Pulmonary artery endothelial cell (primary cell): ENCODE data around the gene LAMC3. TPM values are rescaled to one million over a fixed set of nuclear protein-coding genes. Genes with fewer than 3 reads are reported as not detected.
"Not testable (repeated sequence)": the region's sequence is repeated elsewhere in the genome, so short reads cannot be mapped to it uniquely, and the experiment has no call there.

ENCODE experiments used
- DNase-seq: peaks from one replicate; pipeline ENCODE4 v3.0.0-alpha.2; 2011; ENCODE audit warnings: low read depth, low spot score
- total RNA-seq: library from RNA; depleted of rRNA; stranded (reverse); fragments of >200 nt; gene quantifications from 2 replicates; pipeline ENCODE4 v1.2.3, GENCODE V29; 2014

The LAMC3 gene
- total RNA-seq, 1 donor from 2014 or later, result not detected

- no peak for DNase-seq
Measured at GRCh38 chr9:130991778-130992681, 16.9 kb upstream of the LAMC3 start.

DNA sequence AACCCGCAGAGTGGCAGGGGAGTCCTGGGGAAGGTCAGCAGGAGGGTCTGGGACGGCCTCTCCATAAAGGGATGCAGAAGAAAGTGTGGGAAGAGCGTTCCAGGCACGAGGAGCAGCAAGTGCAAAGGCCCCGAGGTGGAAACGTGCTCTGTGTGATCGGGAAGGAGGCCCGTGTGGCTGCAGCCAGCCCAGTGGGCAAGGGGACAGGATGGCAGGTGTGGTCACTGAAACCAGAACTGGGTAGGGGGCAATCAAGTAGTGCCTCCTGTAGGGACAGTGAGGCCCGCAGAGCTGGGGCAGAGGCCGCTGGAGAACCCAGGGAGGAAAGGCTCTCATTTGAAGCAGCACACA is 16.3 kb upstream of the LAMC3 start:
- DNase-seq, result no peak

DNA sequence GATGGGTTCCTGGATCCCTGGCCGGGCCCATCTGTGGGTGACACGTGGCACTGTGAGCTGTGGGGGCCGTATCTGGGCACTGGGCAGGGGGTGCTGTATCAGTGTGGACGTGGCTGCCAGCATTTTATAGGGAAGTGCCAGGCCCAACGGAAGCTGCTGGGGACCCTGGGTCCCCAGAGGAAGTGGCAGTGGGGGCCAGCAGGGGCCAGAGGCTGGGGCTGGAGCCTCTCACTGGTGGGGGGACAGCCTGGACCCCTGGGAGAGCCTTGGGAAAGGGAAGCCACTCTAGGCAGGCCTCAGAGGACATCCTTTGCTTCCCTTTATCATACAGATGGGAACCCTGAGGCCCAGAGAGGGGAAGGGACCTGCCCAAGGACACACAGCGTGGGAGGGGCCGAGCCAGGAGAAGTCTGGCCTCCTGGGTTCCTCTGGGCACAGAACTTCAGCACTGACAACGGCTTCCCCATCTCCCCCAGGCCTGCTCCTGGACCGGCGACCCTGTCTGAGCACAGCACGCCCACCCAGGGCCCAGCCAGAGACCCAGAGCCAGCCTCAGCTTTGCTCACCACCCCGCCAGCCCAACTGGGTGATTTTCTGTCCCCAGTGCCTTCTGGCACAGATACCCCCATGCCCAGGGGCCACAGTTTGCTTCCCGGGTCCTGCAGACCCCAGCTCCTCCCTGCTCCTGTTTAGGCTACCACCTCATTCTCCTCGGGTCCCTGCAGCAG is 15.5 kb upstream of the LAMC3 start:
- no peak for DNase-seq

DNA sequence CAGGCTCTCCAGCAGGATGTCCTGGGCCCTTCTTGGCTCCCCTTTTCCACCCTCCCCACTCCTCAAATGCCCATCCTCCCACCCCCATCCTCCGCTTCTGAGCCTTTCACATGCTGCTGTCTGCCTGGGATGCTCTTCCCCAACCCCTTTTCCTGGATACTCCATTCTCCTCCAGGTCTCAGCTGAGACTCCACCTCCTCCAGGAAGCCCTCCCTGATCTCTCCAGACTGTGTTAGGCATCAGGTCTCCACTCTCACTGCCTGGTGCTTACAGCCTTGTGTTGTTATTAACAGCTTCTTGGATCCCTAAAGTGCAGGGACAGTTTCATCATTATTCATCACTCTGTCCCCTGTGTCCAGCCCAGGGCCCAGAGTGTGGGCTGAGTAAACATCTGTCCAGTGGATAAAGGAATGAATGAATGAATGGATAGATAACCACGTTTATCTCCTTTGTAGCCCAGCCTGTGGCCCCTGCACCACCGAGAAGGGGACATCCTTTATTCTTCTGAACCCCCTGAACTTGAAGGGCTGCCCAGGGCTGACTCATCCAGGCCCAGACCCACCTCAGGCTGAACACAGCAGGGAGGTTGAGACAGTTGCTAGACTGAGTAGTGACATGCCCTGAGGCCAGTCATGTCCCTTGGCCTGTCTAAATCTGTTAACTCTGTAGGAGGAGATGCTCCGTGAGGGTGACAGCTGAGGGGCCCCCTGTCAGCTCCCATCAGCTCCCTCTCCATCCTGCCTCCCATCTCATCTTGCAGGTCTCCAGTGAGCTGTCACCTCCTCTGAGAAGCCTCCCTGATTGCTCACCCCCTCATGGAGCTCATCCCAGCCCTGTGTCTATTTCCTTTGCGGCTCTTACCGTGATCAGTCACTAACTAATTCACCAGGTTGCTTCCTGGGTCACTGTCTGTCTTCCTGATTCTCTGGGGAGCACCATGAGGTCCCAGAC is 14.6 kb upstream of the LAMC3 start:
- DNase-seq, result no peak

GRCh38 chr9:130995086-130996011 is 13.6 kb upstream of the LAMC3 start:
- DNase-seq, result no peak

- DNase-seq, result no peak
Measured at GRCh38 chr9:130996205-130996604, 12.8 kb upstream of the LAMC3 start.

GRCh38 chr9:130996676-130997394 is 12.1 kb upstream of the LAMC3 start:
- no peak for DNase-seq

DNA sequence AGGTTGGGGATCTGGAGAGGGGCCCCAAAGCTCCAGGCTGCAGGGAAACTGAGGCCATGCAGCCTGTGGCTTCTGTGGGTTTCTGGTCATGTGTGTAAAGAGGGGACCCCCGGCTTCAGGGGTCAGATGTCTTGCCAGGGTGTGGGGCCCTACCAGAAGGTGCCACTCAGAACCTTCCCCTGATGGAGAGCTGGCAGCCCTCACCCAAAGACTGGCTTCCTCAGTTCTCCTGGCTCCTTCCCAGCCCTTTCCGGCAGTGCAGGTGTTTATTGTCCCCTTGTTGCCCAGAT is 11.6 kb upstream of the LAMC3 start:
- DNase-seq, result no peak

DNA sequence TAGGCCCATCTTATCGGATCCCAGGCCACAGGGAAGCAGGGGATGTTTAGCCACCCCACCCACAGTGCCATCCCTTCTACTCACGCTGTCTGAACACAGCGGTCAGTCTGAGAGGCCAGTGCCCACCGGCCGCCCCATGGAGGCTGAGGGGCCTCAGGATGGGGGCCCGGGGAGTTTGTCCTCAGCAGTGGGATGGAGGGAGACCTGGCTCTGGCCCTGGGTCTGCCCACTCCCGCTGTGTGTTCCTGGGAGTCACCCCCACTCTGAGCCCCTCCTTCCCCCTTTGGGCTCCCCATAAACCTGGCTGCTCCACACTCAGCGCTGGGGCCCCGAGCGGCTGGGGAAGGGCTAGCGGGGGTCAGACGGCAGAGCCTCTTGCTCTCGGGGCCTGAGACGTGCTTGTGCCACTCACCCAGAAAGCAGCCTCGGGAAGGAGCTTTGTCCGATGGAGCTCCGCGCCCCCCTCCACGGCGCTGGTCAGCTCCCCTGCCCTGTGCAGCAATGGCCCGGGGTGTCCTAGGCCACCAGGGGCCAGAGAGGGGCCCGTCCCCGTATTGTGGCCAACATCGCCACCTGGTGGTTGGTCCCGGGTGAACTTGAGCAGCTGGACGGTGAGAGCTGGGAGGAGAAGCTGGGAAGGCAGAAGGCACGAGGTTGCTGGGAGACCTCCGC is 10.9 kb upstream of the LAMC3 start:
- no peak for DNase-seq

GRCh38 chr9:130998597-130999244 is 10.3 kb upstream of the LAMC3 start:
- DNase-seq, result no peak

- no peak for DNase-seq
Measured at GRCh38 chr9:130999245-130999623, 9.7 kb upstream of the LAMC3 start.

GRCh38 chr9:131000526-131000925 is 8.4 kb upstream of the LAMC3 start:
- DNase-seq, result not testable (repeated sequence)

DNA sequence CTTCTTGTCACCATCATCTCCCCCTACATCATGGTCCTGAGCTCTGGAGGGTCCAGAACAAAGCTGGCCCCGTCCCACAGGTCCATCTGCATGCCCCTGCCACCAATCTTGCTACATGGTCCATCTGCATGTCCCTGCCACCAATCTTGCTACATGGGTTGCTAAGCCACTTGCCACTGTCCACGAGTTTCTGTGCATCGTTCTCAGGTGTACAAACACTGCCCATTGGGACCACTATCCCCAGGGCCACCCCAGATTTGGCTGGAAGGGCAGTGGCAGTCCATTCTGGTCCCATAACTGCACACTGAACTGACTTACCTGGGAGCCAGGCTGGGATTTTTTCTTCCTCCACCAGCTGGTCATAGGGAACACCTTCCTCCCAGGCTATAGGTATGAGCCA is 8.0 kb upstream of the LAMC3 start:
- no peak for DNase-seq

- no peak for DNase-seq
Measured at GRCh38 chr9:131001990-131002389, 7.0 kb upstream of the LAMC3 start.

DNA sequence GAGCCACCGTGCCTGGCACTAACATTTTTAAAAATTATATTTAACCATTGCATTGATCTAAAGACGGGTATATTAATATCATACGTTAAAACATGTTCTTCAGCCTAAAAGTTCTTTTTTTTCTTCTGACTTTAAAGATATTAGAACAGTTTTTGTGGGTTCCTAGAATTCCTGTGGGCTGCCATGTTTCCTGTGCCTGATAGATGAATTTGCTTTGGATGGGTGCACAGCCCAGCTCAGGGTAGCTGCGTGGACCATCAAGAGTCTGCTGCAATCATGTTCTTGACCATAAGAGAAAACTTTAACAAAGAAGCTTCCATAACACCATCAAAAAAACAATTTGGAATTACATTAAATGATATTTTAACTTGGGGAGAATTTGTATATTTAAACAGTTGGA is 2.4 kb upstream of the LAMC3 start:
- no peak for DNase-seq

GRCh38 chr9:131008086-131008485 is 888 bp upstream of the LAMC3 start:
- DNase-seq, result no peak

GRCh38 chr9:131008563-131008908 is 438 bp upstream of the LAMC3 start:
- no peak for DNase-seq

DNA sequence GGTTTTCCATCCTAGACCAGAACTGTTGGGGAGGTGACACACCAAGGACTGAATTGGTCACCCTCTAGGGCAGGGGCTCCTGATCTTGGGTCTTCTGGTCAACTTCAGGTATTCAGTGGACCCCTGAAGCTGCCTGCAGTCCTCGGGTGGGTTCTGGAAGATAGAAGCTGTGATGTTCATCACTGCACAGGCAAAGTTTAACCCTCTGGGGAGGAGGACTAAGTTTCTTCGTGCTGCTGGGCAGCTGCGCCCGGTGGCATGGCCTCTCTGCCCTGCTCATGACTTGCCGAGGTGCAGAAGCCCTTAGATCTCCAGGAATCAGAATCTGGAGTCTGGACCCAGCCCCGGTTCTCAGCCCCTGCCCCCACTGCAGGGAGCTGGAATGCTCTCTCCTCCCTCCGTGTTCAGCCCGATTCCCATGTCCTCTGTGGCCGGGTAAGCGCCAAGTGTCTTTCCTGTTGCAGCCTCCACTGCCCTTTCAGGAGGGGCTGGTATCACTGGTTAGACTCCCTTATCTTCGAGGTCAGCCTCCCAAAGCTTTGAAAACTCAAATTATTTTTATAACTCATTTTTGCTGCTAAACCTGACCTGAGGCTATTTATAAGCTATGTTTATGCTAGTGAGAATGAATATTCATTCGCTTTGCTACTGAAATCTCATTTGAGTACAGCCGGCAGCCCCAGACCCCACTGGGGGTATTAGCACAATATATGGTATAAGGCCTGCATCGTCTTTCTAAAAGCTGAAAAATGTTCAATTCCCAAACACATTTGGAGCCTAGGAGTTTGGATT is 1.7 kb downstream of the LAMC3 start:
- no peak for DNase-seq
